Measurements from ENCODE around the gene PRPF19. TPM values are rescaled to one million over a fixed set of nuclear protein-coding genes. Genes with fewer than 3 reads are reported as not detected.

Gene PRPF19
- total RNA-seq, 1 donor from 2014 or later: 61.9 TPM

DNA sequence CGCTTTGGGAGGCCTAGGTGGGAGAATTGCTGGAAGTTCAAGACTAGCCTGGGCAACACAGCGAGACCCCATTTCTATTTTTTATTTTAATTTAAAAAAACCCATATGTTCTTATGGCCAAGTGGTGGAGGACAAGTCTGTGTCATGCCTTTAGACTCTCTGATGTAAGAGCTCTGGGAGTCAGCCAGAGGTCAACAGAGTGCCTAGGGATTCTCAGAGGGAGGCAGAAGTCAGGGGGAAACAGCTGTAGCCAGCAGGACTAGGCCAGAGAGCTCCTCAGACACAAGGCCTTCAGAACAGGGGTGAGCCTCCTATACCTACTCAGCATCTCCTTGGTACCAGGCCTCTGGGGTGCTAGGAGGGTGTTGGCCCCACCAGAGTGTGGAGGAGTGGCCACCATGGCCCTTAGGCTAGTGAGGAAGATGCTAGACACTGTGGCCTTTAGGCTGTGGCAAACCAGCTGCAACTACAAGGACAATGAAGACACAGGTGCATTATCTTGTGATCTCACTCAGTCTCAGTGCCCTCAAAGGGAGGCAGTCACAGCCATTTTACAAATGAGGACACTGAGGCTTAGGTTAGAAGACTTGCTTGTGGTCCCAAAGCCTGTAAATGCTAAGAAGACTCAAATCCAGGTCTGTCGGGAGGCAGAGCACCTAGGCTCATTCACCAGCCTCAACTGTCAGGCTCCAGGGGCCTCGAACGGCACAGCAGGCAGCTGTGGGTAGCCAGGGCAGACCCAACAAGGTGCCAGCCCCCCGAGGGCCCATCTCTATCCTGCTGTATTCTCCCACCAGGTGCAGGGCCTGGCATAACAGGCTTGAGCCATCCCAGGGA is 34.0 kb downstream of the PRPF19 start:
- Histone ChIP-seq H3K9ac (ENCODE audit: low read length) (no peak overlapping the region), H3K4me3 (ENCODE audit: insufficient read depth, low read depth, low read length) (no peak overlapping the region), H4K20me1 (ENCODE audit: insufficient read depth, low read length) (no peaks in the 10 kb centered on the region), H3K27ac (ENCODE audit: low read depth, low read length) (no peak overlapping the region), H2AFZ (ENCODE audit: low read depth, low read length) (no peak overlapping the region), H3K27me3 (ENCODE audit: insufficient read depth, low read length) (peaks cover 3% of the 10 kb centered on the region), H3K4me1 (ENCODE audit: insufficient read depth, low read length) (peaks cover 18% of the 10 kb centered on the region), H3K36me3 (ENCODE audit: insufficient read depth, low read length) (no peaks in the 10 kb centered on the region), H3K79me2 (ENCODE audit: insufficient read depth, low read length) (no peaks in the 10 kb centered on the region), H3K9me3 (ENCODE audit: insufficient read depth, low read depth, low read length) (no peaks in the 10 kb centered on the region), H3K4me2 (ENCODE audit: low read length) (peak overlapping the region; percentile 70)
- no peaks in the 10 kb centered on the region for H3K9me3 Mint-ChIP-seq (ENCODE audit: unreplicated experiment)
- H3K4me3 Mint-ChIP-seq (ENCODE audit: unreplicated experiment): no peak overlapping the region
- H3K36me3 Mint-ChIP-seq (ENCODE audit: low read depth, unreplicated experiment): no peaks in the 10 kb centered on the region
- no peak for FAIRE-seq
- TF ChIP-seq, protein P1, sequence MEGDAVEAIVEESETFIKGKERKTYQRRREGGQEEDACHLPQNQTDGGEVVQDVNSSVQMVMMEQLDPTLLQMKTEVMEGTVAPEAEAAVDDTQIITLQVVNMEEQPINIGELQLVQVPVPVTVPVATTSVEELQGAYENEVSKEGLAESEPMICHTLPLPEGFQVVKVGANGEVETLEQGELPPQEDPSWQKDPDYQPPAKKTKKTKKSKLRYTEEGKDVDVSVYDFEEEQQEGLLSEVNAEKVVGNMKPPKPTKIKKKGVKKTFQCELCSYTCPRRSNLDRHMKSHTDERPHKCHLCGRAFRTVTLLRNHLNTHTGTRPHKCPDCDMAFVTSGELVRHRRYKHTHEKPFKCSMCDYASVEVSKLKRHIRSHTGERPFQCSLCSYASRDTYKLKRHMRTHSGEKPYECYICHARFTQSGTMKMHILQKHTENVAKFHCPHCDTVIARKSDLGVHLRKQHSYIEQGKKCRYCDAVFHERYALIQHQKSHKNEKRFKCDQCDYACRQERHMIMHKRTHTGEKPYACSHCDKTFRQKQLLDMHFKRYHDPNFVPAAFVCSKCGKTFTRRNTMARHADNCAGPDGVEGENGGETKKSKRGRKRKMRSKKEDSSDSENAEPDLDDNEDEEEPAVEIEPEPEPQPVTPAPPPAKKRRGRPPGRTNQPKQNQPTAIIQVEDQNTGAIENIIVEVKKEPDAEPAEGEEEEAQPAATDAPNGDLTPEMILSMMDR (IDR thresholded peaks at IDR 0.05; ENCODE audit: insufficient read depth, low read depth, low read length): no peak
- no peak for TF ChIP-seq EZH2 (IDR thresholded peaks at IDR 0.05; ENCODE audit: insufficient read depth, low read length)
- no peak overlapping the region for H3K27ac Mint-ChIP-seq (ENCODE audit: unreplicated experiment)
- peak; percentile 30 for DNase-seq (ENCODE audit: low read depth)
- H3K27me3 Mint-ChIP-seq (ENCODE audit: low read depth, unreplicated experiment): peaks cover 6% of the 10 kb centered on the region
- peaks cover 8% of the 10 kb centered on the region for H3K4me1 Mint-ChIP-seq (ENCODE audit: low read depth, unreplicated experiment)

DNA sequence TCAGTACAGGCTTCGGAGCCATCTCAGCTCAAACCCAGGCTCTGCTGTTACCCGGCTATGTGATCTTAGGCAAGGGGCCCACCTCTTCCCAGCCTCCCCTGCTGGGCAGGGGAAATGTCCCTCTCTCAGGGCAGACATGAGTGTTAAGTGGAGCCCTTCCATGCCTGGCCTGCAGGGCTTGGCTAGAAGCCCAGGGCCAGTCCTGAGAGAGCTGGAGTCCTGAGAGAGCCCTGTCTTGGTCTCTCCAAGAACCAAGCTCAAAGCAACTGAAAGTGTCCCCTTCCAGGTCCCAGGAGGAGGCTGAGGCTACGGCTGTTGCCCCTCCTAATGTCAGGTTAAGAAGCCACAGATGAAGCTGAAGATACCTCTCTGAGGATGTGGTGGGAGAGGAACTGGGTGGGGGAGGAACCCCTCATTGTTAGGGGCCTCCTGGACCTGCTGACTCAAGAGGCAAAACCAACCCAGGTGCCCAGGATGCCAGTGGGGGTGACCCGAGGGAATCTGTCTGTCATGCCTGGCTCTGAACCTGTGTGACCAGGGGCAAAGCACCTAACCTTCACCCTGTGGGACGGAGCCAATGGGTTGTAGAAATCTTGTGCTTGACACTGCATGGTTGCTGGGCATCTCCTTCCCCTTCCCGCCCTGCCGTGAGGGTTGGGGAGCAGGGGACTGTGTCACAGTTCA is 34.9 kb downstream of the PRPF19 start:
- Histone ChIP-seq H2AFZ (ENCODE audit: low read depth, low read length) (no peak overlapping the region), H3K79me2 (ENCODE audit: insufficient read depth, low read length) (no peaks in the 10 kb centered on the region), H3K36me3 (ENCODE audit: insufficient read depth, low read length) (no peaks in the 10 kb centered on the region), H3K4me2 (ENCODE audit: low read length) (no peak overlapping the region), H3K27me3 (ENCODE audit: insufficient read depth, low read length) (peaks cover 3% of the 10 kb centered on the region), H3K9ac (ENCODE audit: low read length) (no peak overlapping the region), H3K27ac (ENCODE audit: low read depth, low read length) (no peak overlapping the region), H3K9me3 (ENCODE audit: insufficient read depth, low read depth, low read length) (no peaks in the 10 kb centered on the region), H3K4me3 (ENCODE audit: insufficient read depth, low read depth, low read length) (no peak overlapping the region), H3K4me1 (ENCODE audit: insufficient read depth, low read length) (peaks cover 18% of the 10 kb centered on the region), H4K20me1 (ENCODE audit: insufficient read depth, low read length) (no peaks in the 10 kb centered on the region)
- Mint-ChIP-seq H3K27ac (ENCODE audit: unreplicated experiment) (peak overlapping the region; percentile 41), H3K36me3 (ENCODE audit: low read depth, unreplicated experiment) (no peaks in the 10 kb centered on the region), H3K4me3 (ENCODE audit: unreplicated experiment) (no peak overlapping the region), H3K4me1 (ENCODE audit: low read depth, unreplicated experiment) (peaks cover 8% of the 10 kb centered on the region), H3K9me3 (ENCODE audit: unreplicated experiment) (no peaks in the 10 kb centered on the region), H3K27me3 (ENCODE audit: low read depth, unreplicated experiment) (peaks cover 6% of the 10 kb centered on the region)
- DNase-seq (ENCODE audit: low read depth) (no peak), FAIRE-seq (no peak)
- no peak for TF ChIP-seq EZH2 (IDR thresholded peaks at IDR 0.05; ENCODE audit: insufficient read depth, low read length)
- TF ChIP-seq, protein P1 (IDR thresholded peaks at IDR 0.05; ENCODE audit: insufficient read depth, low read depth, low read length): peak; percentile 7

Measured in astrocyte (in vitro differentiated cells and primary cell).